HK-2 (cell line): Measurements from ENCODE around the gene KLHDC8B.

Experiments
- DNase-seq: peaks from one replicate; pipeline ENCODE4 v3.0.0-alpha.2; 2018; ENCODE audit not compliant: unreplicated experiment

Gene KLHDC8B

GRCh38 chr3:49171119-49171774 lies at the start of gene KLHDC8B:
Gene KLHDC8B, plus strand, starts transcription at chr3:49171598. Its CDS starts 1,172 bp downstream, at chr3:49172770.
- peak; percentile 85 for DNase-seq

GRCh38 chr3:49122022-49122421 lies 49.4 kb upstream of the KLHDC8B start:
- DNase-seq, result no peak

GRCh38 chr3:49122451-49122850 lies 48.9 kb upstream of the KLHDC8B start:
- DNase-seq, result no peak

GRCh38 chr3:49122886-49123545 lies 48.4 kb upstream of the KLHDC8B start:
- no peak for DNase-seq

GRCh38 chr3:49123687-49124086 lies 47.7 kb upstream of the KLHDC8B start:
- DNase-seq, result no peak

GRCh38 chr3:49124203-49124602 lies 47.2 kb upstream of the KLHDC8B start:
- DNase-seq, result no peak

- DNase-seq, result no peak
These were observed 46.3 kb upstream of the KLHDC8B start for GRCh38 chr3:49124991-49125670.

GRCh38 chr3:49131040-49131439 lies 40.4 kb upstream of the KLHDC8B start:
- no peak for DNase-seq

- DNase-seq, result no peak
These were observed 39.8 kb upstream of the KLHDC8B start for GRCh38 chr3:49131576-49131975.

GRCh38 chr3:49132073-49132436 lies 39.3 kb upstream of the KLHDC8B start:
- DNase-seq, result no peak

- DNase-seq, result peak; percentile 76
These were observed 38.8 kb upstream of the KLHDC8B start, which contains the start of gene LAMB2 for GRCh38 chr3:49132437-49133225. Gene LAMB2, minus strand, starts transcription at chr3:49133050. Its CDS starts 183 bp downstream, at chr3:49132867.

- DNase-seq, result peak; percentile 75
These were observed 38.0 kb upstream of the KLHDC8B start for GRCh38 chr3:49133226-49133951.

GRCh38 chr3:49134471-49135265 lies 36.7 kb upstream of the KLHDC8B start:
- no peak for DNase-seq

- DNase-seq, result no peak
These were observed 35.9 kb upstream of the KLHDC8B start for GRCh38 chr3:49135499-49135898.

- no peak for DNase-seq
These were observed 31.3 kb upstream of the KLHDC8B start for GRCh38 chr3:49140080-49140479.

GRCh38 chr3:49148159-49148558 lies 23.2 kb upstream of the KLHDC8B start:
- DNase-seq, result no peak

- DNase-seq, result no peak
These were observed 19.8 kb upstream of the KLHDC8B start for GRCh38 chr3:49151610-49152009.

GRCh38 chr3:49153349-49153912 lies 18.0 kb upstream of the KLHDC8B start:
- no peak for DNase-seq

- no peak for DNase-seq
These were observed 14.1 kb upstream of the KLHDC8B start for GRCh38 chr3:49157289-49157688.

- DNase-seq, result no peak
These were observed 13.2 kb upstream of the KLHDC8B start for GRCh38 chr3:49158103-49158709.
